ENCODE data around the gene MEIKIN. TPM values are rescaled to one million over a fixed set of nuclear protein-coding genes. Genes with fewer than 3 reads are reported as not detected.

Gene MEIKIN
- total and polyA plus RNA-seq, 2 donors (not counting 3 experiments of a cell fraction or from before 2014, with no cell fraction given) = not detected

GRCh38 chr5:131846536-131846935 lies 98.9 kb downstream of the MEIKIN start:
- H3K79me2 ChIP-seq (ENCODE audit: control insufficient read depth, insufficient read depth, low read length) = no peaks in the 10 kb centered on the region
- FAIRE-seq (no peak), DNase-seq (ENCODE audit: low read depth, low spot score) (no peak)
- peaks cover 2% of the 10 kb centered on the region for H3K9me3 ChIP-seq (replicated peaks; ENCODE audit: control insufficient read depth, insufficient read depth, low read length)
- no peaks in the 10 kb centered on the region for H3K36me3 ChIP-seq (ENCODE audit: control insufficient read depth in 2 of 2, extremely low read depth in 1 of 2, insufficient read depth in 2 of 2, low read length in 2 of 2)
- no TSS peak for BruUV-seq (replicated peaks)
- no peak overlapping the region for H3K4me3 ChIP-seq (replicated peaks in 1 of 3; ENCODE audit: insufficient read depth in 1 of 3, low read depth in 1 of 3, low read length in 3 of 3)
- ChIA-PET CTCF (interaction anchor here (1.0 kb wide), 1 partner anchor 10 kb away, joined by 3 read pairs; no protein-coding TSS in a partner anchor), POLR2A (no interaction called here)
- H4K20me1 ChIP-seq (replicated peaks; ENCODE audit: control insufficient read depth, extremely low read depth, insufficient read depth, low read length) = no peaks in the 10 kb centered on the region
- TF ChIP-seq EZH2 (IDR thresholded peaks at IDR 0.05; ENCODE audit: borderline replicate concordance, low read depth, low read length, severe bottlenecking) = no peak
- no peak for TF ChIP-seq MYC (IDR thresholded peaks at IDR 0.05; ENCODE audit: low read depth, low read length)
- TF ChIP-seq GATA2 (IDR thresholded peaks at IDR 0.05; ENCODE audit: insufficient read depth, insufficient read length, low read depth, low read length) = no peak
- TF ChIP-seq POLR2A (IDR thresholded peaks at IDR 0.05; ENCODE audit: low read depth, low read length) = no peak
- TF ChIP-seq MAX (IDR thresholded peaks at IDR 0.05; ENCODE audit: insufficient read depth, insufficient read length) = no peak
- no peak for TF ChIP-seq JUN (IDR thresholded peaks at IDR 0.05; ENCODE audit: borderline replicate concordance, insufficient read depth, insufficient read length, low read depth)
- TF ChIP-seq, protein P1, sequence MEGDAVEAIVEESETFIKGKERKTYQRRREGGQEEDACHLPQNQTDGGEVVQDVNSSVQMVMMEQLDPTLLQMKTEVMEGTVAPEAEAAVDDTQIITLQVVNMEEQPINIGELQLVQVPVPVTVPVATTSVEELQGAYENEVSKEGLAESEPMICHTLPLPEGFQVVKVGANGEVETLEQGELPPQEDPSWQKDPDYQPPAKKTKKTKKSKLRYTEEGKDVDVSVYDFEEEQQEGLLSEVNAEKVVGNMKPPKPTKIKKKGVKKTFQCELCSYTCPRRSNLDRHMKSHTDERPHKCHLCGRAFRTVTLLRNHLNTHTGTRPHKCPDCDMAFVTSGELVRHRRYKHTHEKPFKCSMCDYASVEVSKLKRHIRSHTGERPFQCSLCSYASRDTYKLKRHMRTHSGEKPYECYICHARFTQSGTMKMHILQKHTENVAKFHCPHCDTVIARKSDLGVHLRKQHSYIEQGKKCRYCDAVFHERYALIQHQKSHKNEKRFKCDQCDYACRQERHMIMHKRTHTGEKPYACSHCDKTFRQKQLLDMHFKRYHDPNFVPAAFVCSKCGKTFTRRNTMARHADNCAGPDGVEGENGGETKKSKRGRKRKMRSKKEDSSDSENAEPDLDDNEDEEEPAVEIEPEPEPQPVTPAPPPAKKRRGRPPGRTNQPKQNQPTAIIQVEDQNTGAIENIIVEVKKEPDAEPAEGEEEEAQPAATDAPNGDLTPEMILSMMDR (IDR thresholded peaks at IDR 0.05; ENCODE audit: extremely low read depth in 1 of 2, insufficient read depth in 1 of 2, low read depth in 1 of 2, low read length in 2 of 2) = no peak
- TF ChIP-seq POLR2AphosphoS5 (IDR thresholded peaks at IDR 0.05; ENCODE audit: insufficient read depth, low read depth, low read length) = no peak
- TF ChIP-seq FOS (IDR thresholded peaks at IDR 0.05; ENCODE audit: borderline replicate concordance, insufficient read depth, low read length) = no peak
- H3K27me3 ChIP-seq (ENCODE audit: control insufficient read depth in 2 of 2, insufficient read depth in 2 of 2, low read length in 2 of 2) = peaks cover 0 to 4% of the 10 kb centered on the region in 2 experiments
- dilution Hi-C loops (cut with MboI; ENCODE audit: extremely low pct_ligation_motif_present, low sequenced_read_pairs) = no loop called here
- H3K9ac ChIP-seq (replicated peaks; ENCODE audit: extremely low read depth, insufficient read depth, low read length) = no peak overlapping the region
- intact Hi-C loops (cut with micrococcal nuclease) = no loop called here
- H3K4me2 ChIP-seq (ENCODE audit: insufficient read depth, low read length) = no peak overlapping the region
- H3K27ac ChIP-seq (ENCODE audit: insufficient read depth, low read depth, low read length) = no peak overlapping the region
- H2AFZ ChIP-seq (ENCODE audit: low read depth, low read length) = no peak overlapping the region
- no peaks in the 10 kb centered on the region for H3K9me1 ChIP-seq (replicated peaks; ENCODE audit: control insufficient read depth, extremely low read depth, insufficient read depth, low read length)
- H3K4me1 ChIP-seq (ENCODE audit: control insufficient read depth, extremely low read depth, insufficient read depth, low read length) = no peaks in the 10 kb centered on the region

Measured in endothelial cell of umbilical vein (primary cell).